H1 (cell line): ENCODE data around the gene MYOZ2. TPM values are rescaled to one million over a fixed set of nuclear protein-coding genes. Genes with fewer than 3 reads are reported as not detected.

Source experiments
- CTCF ChIA-PET: fragments of 300-600 bp; sonication (Branson Sonifier 250); formaldehyde crosslinking; loops from one replicate; lab custom pipeline; 2021; ENCODE audit not compliant: partially characterized antibody; lab: Charles Lee
- POLR2A ChIA-PET: fragments of 300-600 bp; sonication (Branson Sonifier 250); formaldehyde crosslinking; loops from one replicate; lab custom pipeline; 2021; ENCODE audit warnings: inconsistent platforms; ENCODE audit not compliant: partially characterized antibody; lab: Charles Lee
- DNase-seq, 2 experiments: peaks; one replicate each; pipeline versions ENCODE4 v3.0.0 to v3.0.0-alpha.2; 2010 to 2022; ENCODE audit warnings: low spot score in 2 of 2, low read depth in 1 of 2, mixed read lengths in 1 of 2
- FAIRE-seq: peaks from 2 replicates; lab custom pipeline; 2011; peaks lifted over from hg19 to GRCh38; lab: Jason Lieb, UNC
- H2AFZ ChIP-seq: 2 replicates; pipeline ENCODE4 v1.8.1; 2012; ENCODE audit warnings: low read length, inconsistent platforms
- H2AK5ac ChIP-seq: 2 replicates; pipeline ENCODE4 v1.6.1; 2013; ENCODE audit warnings: low read depth, low read length
- H2BK120ac ChIP-seq: replicated peaks from 2 replicates; pipeline ENCODE3; 2013; ENCODE audit warnings: low read depth, low read length, inconsistent platforms
- H2BK12ac ChIP-seq: 2 replicates; pipeline ENCODE4 v1.6.1; 2013; ENCODE audit warnings: low read depth, low read length
- H2BK15ac ChIP-seq: 2 replicates; pipeline ENCODE4 v1.6.1; 2013; ENCODE audit warnings: low read length
- H2BK20ac ChIP-seq: 2 replicates; pipeline ENCODE4 v1.6.1; 2013; ENCODE audit warnings: low read length
- H2BK5ac ChIP-seq: 2 replicates; pipeline ENCODE4 v1.6.1; 2013; ENCODE audit warnings: low read depth, low read length
- H3K14ac ChIP-seq: 2 replicates; pipeline ENCODE4 v1.6.1; 2013; ENCODE audit warnings: inconsistent platforms; ENCODE audit not compliant: insufficient read length
- H3K18ac ChIP-seq: 2 replicates; pipeline ENCODE4 v1.6.1; 2013; ENCODE audit warnings: low read length; ENCODE audit errors: extremely low read depth
- H3K23ac ChIP-seq: 2 replicates; pipeline ENCODE4 v1.6.1; 2013; ENCODE audit warnings: inconsistent platforms; ENCODE audit not compliant: insufficient read length
- H3K23me2 ChIP-seq: 2 replicates; pipeline ENCODE4 v1.6.1; 2013; ENCODE audit warnings: low read depth, low read length
- H3K27ac ChIP-seq: 2 replicates; pipeline ENCODE4 v1.6.1; 2011; ENCODE audit warnings: low read depth, low read length, inconsistent platforms
- H3K27me3 ChIP-seq, 4 experiments: replicated peaks in 1 of 4; 1 replicate in 1 of 4; 2 replicates in 3 of 4; pipeline versions ENCODE4 v1.6.1 to v1.8.1; 2011 to 2013; ENCODE audit warnings: low read length in 3 of 4, mild to moderate bottlenecking in 3 of 4, inconsistent platforms in 2 of 4, mixed read lengths in 2 of 4, moderate library complexity in 1 of 4; ENCODE audit not compliant: control insufficient read depth in 3 of 4, insufficient read depth in 3 of 4; ENCODE audit errors: extremely low read depth in 1 of 4
- H3K36me3 ChIP-seq, 4 experiments: 2 replicates each; pipeline versions ENCODE4 v1.6.1 to v1.8.1; 2011 to 2013; ENCODE audit warnings: mild to moderate bottlenecking in 4 of 4, low read length in 3 of 4, moderate library complexity in 2 of 4, control low read depth in 1 of 4, inconsistent platforms in 1 of 4; ENCODE audit not compliant: insufficient read depth in 4 of 4, control insufficient read depth in 2 of 4
- H3K4ac ChIP-seq: replicated peaks from 2 replicates; pipeline ENCODE3; 2013; ENCODE audit warnings: low read length, low read depth, mixed read lengths, inconsistent platforms; ENCODE audit not compliant: insufficient read length
- H3K4me1 ChIP-seq, 4 experiments: replicated peaks in 1 of 4; 1 replicate in 1 of 4; 2 replicates in 3 of 4; pipeline versions ENCODE4 v1.6.1 to v1.8.1; 2011 to 2013; ENCODE audit warnings: low read length in 3 of 4, inconsistent platforms in 2 of 4, mixed read lengths in 1 of 4; ENCODE audit not compliant: insufficient read depth in 4 of 4, control insufficient read depth in 3 of 4
- H3K4me2 ChIP-seq, 2 experiments: 2 replicates each; pipeline versions ENCODE4 v1.6.1 to v1.8.1; 2011 to 2013; ENCODE audit warnings: low read depth in 2 of 2, low read length in 2 of 2, control low read depth in 1 of 2, inconsistent platforms in 1 of 2, mild to moderate bottlenecking in 1 of 2; ENCODE audit not compliant: insufficient read depth in 1 of 2
- H3K4me3 ChIP-seq, 4 experiments: fragments of 200-600, 300-600 bp in 1 of 4; sonication (generic), shearing (Covaris generic), sonication (Bioruptor Twin) in 1 of 4; 2 replicates each; pipeline versions ENCODE4 v1.5.1 to v1.8.1; 2011 to 2016; ENCODE audit warnings: low read length in 4 of 4, low read depth in 3 of 4, control low read depth in 2 of 4, inconsistent platforms in 2 of 4, mild to moderate bottlenecking in 2 of 4, mixed read lengths in 1 of 4, moderate library complexity in 1 of 4; ENCODE audit not compliant: insufficient read depth in 2 of 4; ENCODE audit errors: extremely low read depth in 1 of 4
- H3K56ac ChIP-seq: replicated peaks from 2 replicates; pipeline ENCODE3; 2013; ENCODE audit warnings: low read depth, mild to moderate bottlenecking, mixed read lengths, low read length, inconsistent platforms; ENCODE audit not compliant: insufficient read length
- H3K79me1 ChIP-seq: 2 replicates; pipeline ENCODE4 v1.6.1; 2013; ENCODE audit warnings: low read depth, low read length, control low read depth
- H3K79me2 ChIP-seq, 2 experiments: 2 replicates each; pipeline versions ENCODE4 v1.6.1 to v1.8.1; 2012 to 2013; ENCODE audit warnings: low read length in 2 of 2, mild to moderate bottlenecking in 2 of 2, inconsistent platforms in 1 of 2; ENCODE audit not compliant: insufficient read depth in 2 of 2, control insufficient read depth in 1 of 2
- H3K9ac ChIP-seq, 4 experiments: replicated peaks in 1 of 4; 1 replicate in 1 of 4; 2 replicates in 3 of 4; pipeline versions ENCODE4 v1.6.1 to v1.8.1; 2011 to 2013; ENCODE audit warnings: low read depth in 3 of 4, low read length in 3 of 4, control low read depth in 2 of 4, mild to moderate bottlenecking in 2 of 4, moderate library complexity in 2 of 4, inconsistent platforms in 1 of 4; ENCODE audit errors: extremely low read depth in 1 of 4
- H3K9me3 ChIP-seq, 2 experiments: 2 replicates each; pipeline versions ENCODE4 v1.6.1 to v1.8.1; 2012 to 2013; ENCODE audit warnings: mild to moderate bottlenecking in 2 of 2, moderate library complexity in 2 of 2, control low read depth in 1 of 2, inconsistent platforms in 1 of 2, low read depth in 1 of 2, low read length in 1 of 2, mixed read lengths in 1 of 2; ENCODE audit not compliant: insufficient read depth in 2 of 2
- H4K20me1 ChIP-seq, 2 experiments: replicated peaks in 1 of 2; 2 replicates each; pipeline versions ENCODE3 to v1.8.1; 2011 to 2013; ENCODE audit warnings: inconsistent platforms in 2 of 2, low read length in 2 of 2, mild to moderate bottlenecking in 1 of 2; ENCODE audit not compliant: insufficient read depth in 2 of 2, control insufficient read depth in 1 of 2
- H4K5ac ChIP-seq: 2 replicates; pipeline ENCODE4 v1.6.1; 2013; ENCODE audit warnings: low read length, low read depth, mixed read lengths, inconsistent platforms; ENCODE audit not compliant: insufficient read length
- H4K8ac ChIP-seq: 2 replicates; pipeline ENCODE4 v1.8.0; 2013; ENCODE audit warnings: mild to moderate bottlenecking, moderate library complexity, low read length, inconsistent platforms; ENCODE audit not compliant: insufficient read depth; ENCODE audit errors: extremely low read depth
- H4K91ac ChIP-seq: replicated peaks from 2 replicates; pipeline ENCODE3; 2013; ENCODE audit warnings: low read length, mixed read lengths, inconsistent platforms; ENCODE audit not compliant: insufficient read length
- ASH2L ChIP-seq: fragments of 200-600, 300-600 bp; sonication (generic); IDR thresholded peaks from one replicate; pipeline ENCODE4 v1.7.1; 2017; ENCODE audit warnings: low read length
- WGBS, 2 experiments: shearing (Covaris generic) in 1 of 2; methylation state at CpG; one replicate each; pipeline versions ENCODE4 v1.1.6 to v1.1.7; 2013 to 2015; ENCODE audit warnings: low lambda C conversion rate in 2 of 2, mixed read lengths in 2 of 2, inconsistent platforms in 1 of 2, low coverage in 1 of 2, missing lambda C conversion rate in 1 of 2; ENCODE audit not compliant: insufficient replicate concordance in 2 of 2, insufficient coverage in 1 of 2, insufficient read length in 1 of 2; ENCODE audit errors: extremely low coverage in 1 of 2, missing lambda C conversion rate in 1 of 2; 5-methylcytosine and 5-hydroxymethylcytosine counted together
- polyA plus RNA-seq, 7 experiments: library from polyadenylated mRNA; depleted of rRNA in 3 of 7; stranded (reverse) in 5 of 7; unstranded in 2 of 7; fragments of >200 nt in 5 of 7; fragments of 200-250 nt in 2 of 7; gene quantifications; 1 replicate in 5 of 7; 2 replicates in 1 of 7; 4 replicates in 1 of 7; pipeline versions ENCODE4 v1.2.1 to v1.2.3, GENCODE V29; 2011 to 2013; ENCODE audit warnings: missing spikeins in 2 of 7, mixed read lengths in 2 of 7
- total RNA-seq: library from RNA; stranded (reverse); fragmentation: NEBNext Ultra II Directional; extraction: Animal tissue kit (Norgen Biotek cat#: 25700); gene quantifications from 2 replicates; pipeline ENCODE4 v1.2.1, GENCODE V29; 2021

MYOZ2 gene
- total and polyA plus RNA-seq, 2 of the 8 experiments (the other 6 are each of a cell fraction or from before 2014, with no cell fraction given): not detected

DNA sequence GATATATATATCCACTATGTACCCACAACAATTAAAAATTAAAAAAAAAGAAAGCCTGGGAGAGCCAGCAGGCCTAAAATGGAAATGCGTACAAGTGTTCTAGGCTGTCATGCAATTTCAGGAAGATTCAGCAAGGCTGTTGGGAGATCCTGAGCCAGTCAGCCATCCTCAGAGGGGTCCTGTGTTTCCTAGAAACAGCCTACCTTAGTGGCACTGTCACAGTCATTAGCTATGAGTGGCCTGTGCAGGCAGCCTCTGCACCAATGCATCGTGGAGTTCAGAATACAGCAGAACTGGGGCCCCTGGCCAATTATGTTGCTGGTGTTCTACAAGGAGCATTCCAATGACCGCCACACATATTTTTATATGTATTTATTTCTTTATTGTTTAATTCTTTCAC lies 55.9 kb downstream of the MYOZ2 start:
- Histone ChIP-seq H3K27ac (no peak overlapping the region), H3K79me2 (no peaks in the 10 kb centered on the region), H2BK12ac (no peak overlapping the region), H3K27me3 (no peaks in the 10 kb centered on the region), H3K4me2 (no peak overlapping the region), H4K20me1 (no peaks in the 10 kb centered on the region), H3K4me1 (no peaks in the 10 kb centered on the region), H3K4ac (no peak overlapping the region), H3K23ac (no peak overlapping the region), H3K9ac (no peak overlapping the region), H3K79me1 (no peaks in the 10 kb centered on the region), H3K4me3 (no peak overlapping the region), H3K56ac (no peak overlapping the region), H3K18ac (no peak overlapping the region), H2AK5ac (no peak overlapping the region), H3K9me3 (no peaks in the 10 kb centered on the region), H4K91ac (no peak overlapping the region), H2BK120ac (no peak overlapping the region), H4K8ac (no peak overlapping the region), H2AFZ (no peak overlapping the region), H3K14ac (no peak overlapping the region), H3K36me3 (no peaks in the 10 kb centered on the region), H2BK20ac (no peak overlapping the region), H4K5ac (no peak overlapping the region), H2BK5ac (no peak overlapping the region), H2BK15ac (no peak overlapping the region), H3K23me2 (no peaks in the 10 kb centered on the region)
- DNase-seq: no peak
- CTCF ChIA-PET: interaction anchor here (1.1 kb wide), 1 partner anchor 22 kb away, joined by 3 read pairs; no protein-coding TSS in a partner anchor
- WGBS, 2 experiments: 83% methylated on average over 3 of the region's 3 CpGs; no CpG with 5 or more reads in 1 of the 2 experiments
- POLR2A ChIA-PET: interaction anchor here (0.5 kb wide), 1 partner anchor 12 kb away, joined by 3 read pairs; no protein-coding TSS in a partner anchor
- FAIRE-seq: no peak
- no peak for TF ChIP-seq ASH2L
